Gastroesophageal sphincter (tissue), 4 donors: ENCODE data around the gene TIMM23. TPM values are rescaled to one million over a fixed set of nuclear protein-coding genes. Genes with fewer than 3 reads are reported as not detected.
"Not testable (repeated sequence)": the region's sequence is repeated elsewhere in the genome, so short reads cannot be mapped to it uniquely, and the experiment has no call there.

Experiments
- ATAC-seq: fragments of 150-250 bp; one replicate; pipeline ENCODE4 v1.9.1; 2016; ENCODE audit warnings: mild to moderate bottlenecking, moderate library complexity
- H3K27ac ChIP-seq, 4 donors: fragments of 200-600 bp; sonication (generic) in 3 of 4; 1 replicate in 3 of 4; 2 replicates in 1 of 4; pipeline ENCODE4 v1.5.1; 2016 to 2019
- H3K27me3 ChIP-seq: fragments of 200-600 bp; sonication (generic); one replicate; pipeline ENCODE4 v1.5.1; 2019
- H3K36me3 ChIP-seq, 2 donors: fragments of 200-600 bp; sonication (generic); one replicate each; pipeline ENCODE4 v1.5.1; 2019; ENCODE audit warnings: control low read depth in 1 of 2
- H3K4me1 ChIP-seq, 3 donors: fragments of 200-600 bp; sonication (generic); 1 replicate in 2 of 3; 2 replicates in 1 of 3; pipeline ENCODE4 v1.5.1; 2016 to 2019; ENCODE audit warnings: control low read depth in 2 of 3
- H3K4me3 ChIP-seq, 2 donors: fragments of 200-600 bp; sonication (generic); one replicate each; pipeline ENCODE4 v1.5.1; 2019; ENCODE audit warnings: mild to moderate bottlenecking in 1 of 2, moderate library complexity in 1 of 2
- H3K9me3 ChIP-seq, 3 donors: fragments of 200-600 bp; sonication (generic); one replicate each; pipeline ENCODE4 v1.5.1; 2017 to 2019; ENCODE audit warnings: control low read depth in 2 of 3
- CTCF ChIP-seq, 4 experiments: fragments of 200-600 bp in 2 of 4; fragments of 450-650 bp in 2 of 4; sonication (generic) in 1 of 4; IDR thresholded peaks; one replicate each; pipeline ENCODE4 v1.5.1; 2017 to 2019; ENCODE audit warnings: antibody characterized with exemption in 4 of 4, mild to moderate bottlenecking in 2 of 4, moderate library complexity in 2 of 4
- EP300 ChIP-seq: sonication (generic); formaldehyde crosslinking; IDR thresholded peaks from one replicate; pipeline ENCODE4 v1.6.1; 2017; ENCODE audit warnings: antibody characterized with exemption, mild to moderate bottlenecking
- POLR2A ChIP-seq, 2 donors: fragments of 450-650 bp; IDR thresholded peaks; one replicate each; pipeline ENCODE4 v1.6.1; 2017; ENCODE audit warnings: antibody characterized with exemption in 2 of 2, mild to moderate bottlenecking in 2 of 2, moderate library complexity in 1 of 2
- POLR2AphosphoS5 ChIP-seq: sonication (generic); formaldehyde crosslinking; IDR thresholded peaks from one replicate; pipeline ENCODE4 v1.6.1; 2017; ENCODE audit warnings: antibody characterized with exemption
- WGBS, 2 donors: methylation state at CpG; one replicate each; pipeline ENCODE4 v1.1.5; 2018; ENCODE audit warnings: low coverage in 1 of 2; 5-methylcytosine and 5-hydroxymethylcytosine counted together
- total RNA-seq, 4 donors: library from RNA; depleted of rRNA; stranded (reverse); fragments of >200 nt; gene quantifications; one replicate each; pipeline ENCODE4 v1.1.0, GENCODE V29; 2016

Gene TIMM23
- total RNA-seq, 4 donors from 2014 or later = 56.8 to 80.9 (median 64.5) TPM

DNA sequence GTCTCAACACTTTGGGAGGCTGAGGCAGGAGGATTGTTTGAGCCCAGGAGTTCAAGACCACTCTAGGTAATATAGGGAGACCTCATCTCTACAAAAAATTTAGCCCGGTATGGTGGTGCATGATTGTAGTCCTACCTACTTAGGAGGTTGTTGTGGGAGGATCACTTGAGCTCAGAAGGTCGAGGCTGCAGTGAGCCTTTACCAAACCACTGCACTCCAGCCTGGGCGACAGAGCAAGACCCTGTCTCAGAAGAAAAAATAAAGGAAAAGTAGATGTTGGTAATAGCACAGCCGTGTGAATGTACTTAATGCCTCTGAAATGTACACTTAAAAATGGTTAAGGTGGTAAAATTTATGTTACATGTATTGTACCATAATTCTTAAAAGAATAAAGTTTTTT, 25.3 kb downstream of the TIMM23 start:
- 95 to 96% methylated on average over 3 to 4 of the region's 4 CpGs for WGBS, 2 donors

DNA sequence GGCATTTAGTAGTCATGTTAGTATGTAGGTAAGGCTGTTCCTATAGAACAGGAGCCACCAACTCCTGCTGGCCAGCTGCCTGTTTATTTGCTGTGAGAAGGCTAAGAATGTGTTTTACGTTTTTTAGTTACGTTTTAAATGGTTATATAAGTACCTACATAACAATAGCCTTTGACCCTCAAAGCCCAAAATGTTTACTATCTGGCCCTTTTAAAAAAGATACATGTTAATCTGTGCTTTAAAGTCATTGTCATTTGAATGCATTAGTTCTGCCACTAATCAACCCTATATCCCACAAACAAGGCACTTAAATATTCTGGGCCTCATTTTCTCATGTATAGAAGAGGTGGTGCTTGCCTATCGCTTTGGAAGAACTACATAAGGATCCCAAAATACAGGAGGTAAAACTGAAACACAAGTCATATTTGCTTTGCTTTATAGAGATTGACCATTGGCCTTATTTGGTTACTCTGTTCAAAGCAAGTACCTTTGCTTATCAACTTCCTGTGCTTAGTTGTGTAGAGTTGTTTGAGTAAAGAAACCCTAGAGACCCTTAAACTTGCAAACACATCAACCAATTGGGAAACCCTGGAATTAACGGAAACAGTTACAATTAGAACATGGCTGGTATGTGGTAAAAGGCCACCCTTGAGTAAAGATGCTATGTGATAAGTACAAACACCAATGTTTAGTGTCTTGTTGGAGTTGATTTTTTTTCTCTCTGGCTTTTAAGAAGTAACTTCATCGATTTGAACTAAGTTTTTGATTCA, 25.9 kb downstream of the TIMM23 start:
- H3K9me3 ChIP-seq = no peaks in the 10 kb centered on the region
- H3K4me3 ChIP-seq = no peak overlapping the region
- H3K4me1 ChIP-seq = no peaks in the 10 kb centered on the region
- no peaks in the 10 kb centered on the region for H3K27me3 ChIP-seq
- TF ChIP-seq EP300 = no peak
- no peak for TF ChIP-seq POLR2A (IDR thresholded peaks at IDR 0.05)
- no peak for TF ChIP-seq CTCF (IDR thresholded peaks at IDR 0.05)
- TF ChIP-seq POLR2AphosphoS5 = no peak
- ATAC-seq = no peak
- 81 to 85% methylated on average over 5 of the region's 5 CpGs for WGBS, 2 donors
- peaks cover 3 to 63% of the 10 kb centered on the region in 2 donors for H3K36me3 ChIP-seq
- H3K27ac ChIP-seq = no peak overlapping the region

More for the DNA sequence above, 25.3 kb downstream of the TIMM23 start:
- Histone ChIP-seq H3K4me1 (no peaks in the 10 kb centered on the region), H3K9me3 (no peaks in the 10 kb centered on the region), H3K27me3 (no peaks in the 10 kb centered on the region), H3K27ac (no peak overlapping the region), H3K4me3 (no peak overlapping the region), H3K36me3 (peaks cover 0 to 61% of the 10 kb centered on the region in 2 donors)
- TF ChIP-seq POLR2A (IDR thresholded peaks at IDR 0.05) (no peak), CTCF (IDR thresholded peaks at IDR 0.05) (no peak), POLR2AphosphoS5 (no peak)
- no peak for ATAC-seq

DNA sequence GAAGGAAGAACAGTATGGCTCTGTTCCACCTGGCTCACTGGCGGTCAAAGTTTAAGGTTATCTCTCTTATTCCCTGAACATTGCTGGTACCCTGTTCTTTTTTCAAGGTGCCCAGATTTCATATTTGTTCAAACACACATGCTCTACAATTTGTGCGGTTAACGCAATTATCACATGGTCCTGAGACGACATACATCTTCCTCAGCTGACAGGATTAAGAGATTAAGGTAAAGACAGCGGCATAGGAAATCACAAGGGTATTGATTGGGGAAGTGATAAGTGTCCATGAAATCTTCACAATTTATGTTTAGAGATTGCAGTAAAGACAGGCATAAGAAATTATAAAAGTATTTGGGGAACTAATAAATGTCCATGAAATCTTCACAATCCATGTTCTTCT, 27.7 kb downstream of the TIMM23 start:
- H3K4me3 ChIP-seq, H3K9me3 ChIP-seq, H3K27ac ChIP-seq, H3K4me1 ChIP-seq, H3K27me3 ChIP-seq, ATAC-seq: not testable (repeated sequence)
- 80 to 96% methylated on average over 1 to 5 of the region's 5 CpGs for WGBS, 2 donors
- H3K36me3 ChIP-seq = peaks cover 3 to 71% of the 10 kb centered on the region in 2 donors

GRCh38 chr10:46000538-46000937, 28.2 kb downstream of the TIMM23 start:
- no peak for ATAC-seq
- H3K36me3 ChIP-seq = peaks cover 3 to 77% of the 10 kb centered on the region in 2 donors
- 78% methylated on average over 1 of the region's 1 CpG for WGBS, 2 donors
- TF ChIP-seq POLR2AphosphoS5 = no peak
- TF ChIP-seq POLR2A (IDR thresholded peaks at IDR 0.05) = no peak
- no peak for TF ChIP-seq CTCF (IDR thresholded peaks at IDR 0.05)
- no peak for TF ChIP-seq EP300
- H3K4me3 ChIP-seq = no peak overlapping the region
- no peak overlapping the region for H3K27ac ChIP-seq
- H3K27me3 ChIP-seq = no peaks in the 10 kb centered on the region
- no peaks in the 10 kb centered on the region for H3K9me3 ChIP-seq
- H3K4me1 ChIP-seq = no peaks in the 10 kb centered on the region

GRCh38 chr10:46001187-46001756, 29.0 kb downstream of the TIMM23 start:
- ATAC-seq = no peak
- Histone ChIP-seq H3K36me3 (peaks cover 3 to 84% of the 10 kb centered on the region in 2 donors), H3K27ac (no peak overlapping the region), H3K9me3 (no peaks in the 10 kb centered on the region), H3K4me3 (no peak overlapping the region), H3K27me3 (no peaks in the 10 kb centered on the region), H3K4me1 (peaks cover 0 to 3% (median 0%) of the 10 kb centered on the region in 3 donors)
- TF ChIP-seq EP300 (no peak), CTCF (IDR thresholded peaks at IDR 0.05) (no peak), POLR2A (IDR thresholded peaks at IDR 0.05) (no peak), POLR2AphosphoS5 (no peak)
- 63 to 83% methylated on average over 1 to 5 of the region's 5 CpGs for WGBS, 2 donors

GRCh38 chr10:46002189-46002687, 29.9 kb downstream of the TIMM23 start:
- not testable (repeated sequence) for H3K27ac ChIP-seq, H3K4me3 ChIP-seq, ATAC-seq, H3K9me3 ChIP-seq, H3K27me3 ChIP-seq
- H3K4me1 ChIP-seq = peaks cover 0 to 10% (median 0%) of the 10 kb centered on the region in 3 donors
- peaks cover 3 to 94% of the 10 kb centered on the region in 2 donors for H3K36me3 ChIP-seq
- WGBS, 2 donors = 86 to 87% methylated on average over 4 to 6 of the region's 7 CpGs
